HepG2 (cell line): ENCODE measurements around the gene POLR1H. TPM values are rescaled to one million over a fixed set of nuclear protein-coding genes. Genes with fewer than 3 reads are reported as not detected.

Experiments
- EEA1 ChIP-seq: sonication (generic); formaldehyde crosslinking; IDR thresholded peaks from 2 replicates; pipeline ENCODE4 v1.5.1; 2020; ENCODE audit warnings: mild to moderate bottlenecking, missing genetic modification reagents, borderline replicate concordance
- GATAD1 ChIP-seq: IDR thresholded peaks from 2 replicates; pipeline ENCODE4 v1.6.1; 2016; ENCODE audit warnings: missing genetic modification reagents, missing compliant biosample characterization
- HDAC2 ChIP-seq: sonication (generic); formaldehyde crosslinking; IDR thresholded peaks from 2 replicates; pipeline ENCODE4 v1.4.0; 2020; ENCODE audit warnings: missing genetic modification reagents
- HNRNPK ChIP-seq: fragments of 200-400 bp; formaldehyde crosslinking; IDR thresholded peaks from 2 replicates; pipeline ENCODE4 v1.6.1; 2018; ENCODE audit warnings: low read length, low read depth, moderate library complexity, mild to moderate bottlenecking; ENCODE audit not compliant: poor library complexity, severe bottlenecking
- MEIS1 ChIP-seq: sonication (generic); formaldehyde crosslinking; IDR thresholded peaks from 2 replicates; pipeline ENCODE4 v1.9.0; 2021; ENCODE audit warnings: mild to moderate bottlenecking, missing genetic modification reagents, moderate library complexity, borderline replicate concordance
- ONECUT2 ChIP-seq: sonication (generic); formaldehyde crosslinking; IDR thresholded peaks from 2 replicates; pipeline ENCODE4 v1.4.0; 2020; ENCODE audit warnings: missing genetic modification reagents
- SALL2 ChIP-seq: sonication (generic); formaldehyde crosslinking; IDR thresholded peaks from 2 replicates; pipeline ENCODE4 v1.8.1; 2023; ENCODE audit warnings: mild to moderate bottlenecking, missing genetic modification reagents, inconsistent platforms
- ZNF235 ChIP-seq: sonication (generic); formaldehyde crosslinking; IDR thresholded peaks from 2 replicates; pipeline ENCODE4 v1.8.1; 2023; ENCODE audit warnings: mild to moderate bottlenecking, missing genetic modification reagents, borderline replicate concordance
- ZNF569 ChIP-seq: sonication (generic); formaldehyde crosslinking; IDR thresholded peaks from 2 replicates; pipeline ENCODE4 v1.5.0; 2020; ENCODE audit warnings: mild to moderate bottlenecking, missing genetic modification reagents, moderate library complexity, borderline replicate concordance
- ZNF7 ChIP-seq: IDR thresholded peaks from 2 replicates; pipeline ENCODE4 v1.6.1; 2016; ENCODE audit warnings: missing biosample characterization, missing genetic modification reagents
- polyA plus RNA-seq, 8 experiments: library from polyadenylated mRNA; depleted of rRNA in 3 of 8; stranded (reverse) in 7 of 8; unstranded in 1 of 8; fragments of >200 nt; fragmentation: Illumina TruSeq in 4 of 8; extraction: Trizol in 4 of 8; gene quantifications; 2 replicates each; pipeline versions ENCODE4 v1.2.1 to v1.2.3, GENCODE V29; 2011 to 2016; ENCODE audit warnings: low read depth in 4 of 8, missing spikeins in 1 of 8, mixed read lengths in 1 of 8; ENCODE audit not compliant: insufficient read depth in 1 of 8
- total RNA-seq, 5 experiments: library from RNA; depleted of rRNA; stranded (reverse); fragments of >200 nt; fragmentation: Illumina TruSeq; extraction: Trizol; gene quantifications; 2 replicates each; pipeline ENCODE4 v1.2.3, GENCODE V29; 2016; ENCODE audit warnings: low read depth in 1 of 5
- TF ChIP-seq, protein P1 (sequence below): sonication (generic); formaldehyde crosslinking; IDR thresholded peaks from 2 replicates; pipeline ENCODE4 v1.5.1; 2020; ENCODE audit warnings: mild to moderate bottlenecking, missing genetic modification reagents
- TF ChIP-seq, protein P2 (sequence below): IDR thresholded peaks from 2 replicates; pipeline ENCODE4 v1.6.1; 2018; ENCODE audit warnings: missing genetic modification reagents, mild to moderate bottlenecking, missing compliant biosample characterization
- TF ChIP-seq, protein P3 (sequence below): IDR thresholded peaks from 2 replicates; pipeline ENCODE4 v1.6.1; 2018; ENCODE audit warnings: missing genetic modification reagents
- TF ChIP-seq, protein P4 (sequence below): sonication (generic); formaldehyde crosslinking; IDR thresholded peaks from 2 replicates; pipeline ENCODE4 v1.4.0; 2020; ENCODE audit warnings: missing genetic modification reagents
- TF ChIP-seq, protein P5 (sequence below): sonication (generic); formaldehyde crosslinking; IDR thresholded peaks from 2 replicates; pipeline ENCODE4 v1.5.1; 2020; ENCODE audit warnings: missing genetic modification reagents, mild to moderate bottlenecking, borderline replicate concordance

POLR1H gene
- total and polyA plus RNA-seq, 2 of the 13 experiments (the other 11 are each of a cell fraction or from before 2014, with no cell fraction given) = 61.4 to 79.8 TPM

DNA sequence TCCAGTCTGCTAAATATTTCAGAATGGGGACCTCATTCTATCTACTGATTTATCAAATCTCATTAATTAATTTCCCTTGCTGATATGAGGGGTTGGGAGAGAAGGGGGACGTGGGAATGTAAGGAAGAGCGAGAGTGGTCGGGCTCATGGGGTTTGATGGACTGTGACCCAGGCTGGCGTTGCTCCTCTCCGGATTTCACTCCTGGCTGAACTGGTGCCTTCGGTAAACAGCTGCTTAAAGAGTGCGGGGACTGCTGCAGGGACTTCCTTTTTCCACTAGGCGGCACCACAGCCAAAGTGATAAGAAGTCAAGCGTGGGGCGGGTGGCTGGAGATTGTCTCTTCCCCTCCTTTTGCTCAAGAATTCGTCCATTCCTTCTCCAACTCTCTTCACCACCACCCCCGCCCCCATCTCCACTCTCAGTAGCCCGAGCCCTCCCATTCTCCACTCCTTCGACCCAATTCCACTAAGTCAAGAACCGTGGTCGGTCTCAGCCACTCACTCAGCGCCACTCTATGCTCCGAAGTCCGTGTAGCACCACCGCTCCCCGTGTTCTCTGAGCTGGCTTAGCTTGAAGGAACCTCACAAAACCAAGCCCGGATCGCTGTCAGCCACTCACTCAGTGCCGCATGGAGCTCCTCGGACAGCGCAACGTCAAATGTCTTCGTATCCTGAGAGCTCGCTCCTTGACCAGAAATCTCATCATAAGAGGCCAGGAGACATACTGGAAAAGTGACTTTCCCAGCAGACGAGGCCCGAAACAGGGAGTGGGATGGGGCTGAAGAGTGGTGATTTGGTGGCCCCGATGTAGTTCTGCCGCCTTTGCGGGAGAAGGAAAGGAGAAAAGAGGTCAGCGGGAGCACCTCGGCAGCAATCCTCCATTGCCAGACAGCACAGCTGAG, 42.2 kb downstream of the POLR1H start (continued):
- TF ChIP-seq, protein P1, sequence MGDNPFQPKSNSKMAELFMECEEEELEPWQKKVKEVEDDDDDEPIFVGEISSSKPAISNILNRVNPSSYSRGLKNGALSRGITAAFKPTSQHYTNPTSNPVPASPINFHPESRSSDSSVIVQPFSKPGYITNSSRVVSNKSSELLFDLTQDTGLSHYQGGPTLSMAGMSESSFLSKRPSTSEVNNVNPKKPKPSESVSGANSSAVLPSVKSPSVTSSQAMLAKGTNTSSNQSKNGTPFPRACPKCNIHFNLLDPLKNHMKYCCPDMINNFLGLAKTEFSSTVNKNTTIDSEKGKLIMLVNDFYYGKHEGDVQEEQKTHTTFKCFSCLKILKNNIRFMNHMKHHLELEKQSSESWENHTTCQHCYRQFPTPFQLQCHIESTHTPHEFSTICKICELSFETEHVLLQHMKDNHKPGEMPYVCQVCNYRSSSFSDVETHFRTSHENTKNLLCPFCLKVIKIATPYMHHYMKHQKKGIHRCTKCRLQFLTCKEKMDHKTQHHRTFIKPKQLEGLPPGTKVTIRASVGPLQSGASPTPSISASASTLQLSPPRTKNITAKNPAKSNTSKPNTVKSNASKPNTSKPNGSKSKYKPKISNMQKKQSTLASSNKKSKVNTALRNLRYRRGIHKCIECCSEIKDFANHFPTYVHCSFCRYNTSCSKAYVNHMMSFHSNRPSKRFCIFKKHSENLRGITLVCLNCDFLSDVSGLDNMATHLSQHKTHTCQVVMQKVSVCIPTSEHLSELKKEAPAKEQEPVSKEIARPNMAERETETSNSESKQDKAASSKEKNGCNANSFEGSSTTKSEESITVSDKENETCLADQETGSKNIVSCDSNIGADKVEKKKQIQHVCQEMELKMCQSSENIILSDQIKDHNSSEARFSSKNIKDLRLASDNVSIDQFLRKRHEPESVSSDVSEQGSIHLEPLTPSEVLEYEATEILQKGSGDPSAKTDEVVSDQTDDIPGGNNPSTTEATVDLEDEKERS (CRISPR knock-in tag) = peak; percentile 79; the same call in 1 of the 2 replicates
- peak; percentile 66; the same call in 1 of the 2 replicates for TF ChIP-seq HDAC2 (CRISPR knock-in tag)
- TF ChIP-seq, protein P2, sequence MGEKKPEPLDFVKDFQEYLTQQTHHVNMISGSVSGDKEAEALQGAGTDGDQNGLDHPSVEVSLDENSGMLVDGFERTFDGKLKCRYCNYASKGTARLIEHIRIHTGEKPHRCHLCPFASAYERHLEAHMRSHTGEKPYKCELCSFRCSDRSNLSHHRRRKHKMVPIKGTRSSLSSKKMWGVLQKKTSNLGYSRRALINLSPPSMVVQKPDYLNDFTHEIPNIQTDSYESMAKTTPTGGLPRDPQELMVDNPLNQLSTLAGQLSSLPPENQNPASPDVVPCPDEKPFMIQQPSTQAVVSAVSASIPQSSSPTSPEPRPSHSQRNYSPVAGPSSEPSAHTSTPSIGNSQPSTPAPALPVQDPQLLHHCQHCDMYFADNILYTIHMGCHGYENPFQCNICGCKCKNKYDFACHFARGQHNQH (CRISPR knock-in tag) = peak; percentile 75; the same call in 1 of the 2 replicates
- TF ChIP-seq MEIS1 (CRISPR knock-in tag) = peak; percentile 40; the same call in 1 of the 2 replicates
- 0 out of 2 replicates have a peak, but pooled peaks have one; percentile 20 for TF ChIP-seq SALL2 (CRISPR knock-in tag)
- TF ChIP-seq ONECUT2 = 0 out of 2 replicates have a peak, but pooled peaks have one; percentile 7
- no peak for TF ChIP-seq ZNF569 (CRISPR knock-in tag)
- TF ChIP-seq, protein P3, sequence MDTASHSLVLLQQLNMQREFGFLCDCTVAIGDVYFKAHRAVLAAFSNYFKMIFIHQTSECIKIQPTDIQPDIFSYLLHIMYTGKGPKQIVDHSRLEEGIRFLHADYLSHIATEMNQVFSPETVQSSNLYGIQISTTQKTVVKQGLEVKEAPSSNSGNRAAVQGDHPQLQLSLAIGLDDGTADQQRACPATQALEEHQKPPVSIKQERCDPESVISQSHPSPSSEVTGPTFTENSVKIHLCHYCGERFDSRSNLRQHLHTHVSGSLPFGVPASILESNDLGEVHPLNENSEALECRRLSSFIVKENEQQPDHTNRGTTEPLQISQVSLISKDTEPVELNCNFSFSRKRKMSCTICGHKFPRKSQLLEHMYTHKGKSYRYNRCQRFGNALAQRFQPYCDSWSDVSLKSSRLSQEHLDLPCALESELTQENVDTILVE = no peak
- no peak for TF ChIP-seq ZNF235 (CRISPR knock-in tag)
- peak; percentile 83 for TF ChIP-seq HNRNPK
- TF ChIP-seq, protein P4, sequence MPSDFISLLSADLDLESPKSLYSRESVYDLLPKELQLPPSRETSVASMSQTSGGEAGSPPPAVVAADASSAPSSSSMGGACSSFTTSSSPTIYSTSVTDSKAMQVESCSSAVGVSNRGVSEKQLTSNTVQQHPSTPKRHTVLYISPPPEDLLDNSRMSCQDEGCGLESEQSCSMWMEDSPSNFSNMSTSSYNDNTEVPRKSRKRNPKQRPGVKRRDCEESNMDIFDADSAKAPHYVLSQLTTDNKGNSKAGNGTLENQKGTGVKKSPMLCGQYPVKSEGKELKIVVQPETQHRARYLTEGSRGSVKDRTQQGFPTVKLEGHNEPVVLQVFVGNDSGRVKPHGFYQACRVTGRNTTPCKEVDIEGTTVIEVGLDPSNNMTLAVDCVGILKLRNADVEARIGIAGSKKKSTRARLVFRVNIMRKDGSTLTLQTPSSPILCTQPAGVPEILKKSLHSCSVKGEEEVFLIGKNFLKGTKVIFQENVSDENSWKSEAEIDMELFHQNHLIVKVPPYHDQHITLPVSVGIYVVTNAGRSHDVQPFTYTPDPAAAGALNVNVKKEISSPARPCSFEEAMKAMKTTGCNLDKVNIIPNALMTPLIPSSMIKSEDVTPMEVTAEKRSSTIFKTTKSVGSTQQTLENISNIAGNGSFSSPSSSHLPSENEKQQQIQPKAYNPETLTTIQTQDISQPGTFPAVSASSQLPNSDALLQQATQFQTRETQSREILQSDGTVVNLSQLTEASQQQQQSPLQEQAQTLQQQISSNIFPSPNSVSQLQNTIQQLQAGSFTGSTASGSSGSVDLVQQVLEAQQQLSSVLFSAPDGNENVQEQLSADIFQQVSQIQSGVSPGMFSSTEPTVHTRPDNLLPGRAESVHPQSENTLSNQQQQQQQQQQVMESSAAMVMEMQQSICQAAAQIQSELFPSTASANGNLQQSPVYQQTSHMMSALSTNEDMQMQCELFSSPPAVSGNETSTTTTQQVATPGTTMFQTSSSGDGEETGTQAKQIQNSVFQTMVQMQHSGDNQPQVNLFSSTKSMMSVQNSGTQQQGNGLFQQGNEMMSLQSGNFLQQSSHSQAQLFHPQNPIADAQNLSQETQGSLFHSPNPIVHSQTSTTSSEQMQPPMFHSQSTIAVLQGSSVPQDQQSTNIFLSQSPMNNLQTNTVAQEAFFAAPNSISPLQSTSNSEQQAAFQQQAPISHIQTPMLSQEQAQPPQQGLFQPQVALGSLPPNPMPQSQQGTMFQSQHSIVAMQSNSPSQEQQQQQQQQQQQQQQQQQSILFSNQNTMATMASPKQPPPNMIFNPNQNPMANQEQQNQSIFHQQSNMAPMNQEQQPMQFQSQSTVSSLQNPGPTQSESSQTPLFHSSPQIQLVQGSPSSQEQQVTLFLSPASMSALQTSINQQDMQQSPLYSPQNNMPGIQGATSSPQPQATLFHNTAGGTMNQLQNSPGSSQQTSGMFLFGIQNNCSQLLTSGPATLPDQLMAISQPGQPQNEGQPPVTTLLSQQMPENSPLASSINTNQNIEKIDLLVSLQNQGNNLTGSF (CRISPR knock-in tag) = no peak
- TF ChIP-seq EEA1 (CRISPR knock-in tag) = no peak
- peak; percentile 59 for TF ChIP-seq GATAD1 (CRISPR knock-in tag)
- no peak for TF ChIP-seq ZNF7
- TF ChIP-seq, protein P5, sequence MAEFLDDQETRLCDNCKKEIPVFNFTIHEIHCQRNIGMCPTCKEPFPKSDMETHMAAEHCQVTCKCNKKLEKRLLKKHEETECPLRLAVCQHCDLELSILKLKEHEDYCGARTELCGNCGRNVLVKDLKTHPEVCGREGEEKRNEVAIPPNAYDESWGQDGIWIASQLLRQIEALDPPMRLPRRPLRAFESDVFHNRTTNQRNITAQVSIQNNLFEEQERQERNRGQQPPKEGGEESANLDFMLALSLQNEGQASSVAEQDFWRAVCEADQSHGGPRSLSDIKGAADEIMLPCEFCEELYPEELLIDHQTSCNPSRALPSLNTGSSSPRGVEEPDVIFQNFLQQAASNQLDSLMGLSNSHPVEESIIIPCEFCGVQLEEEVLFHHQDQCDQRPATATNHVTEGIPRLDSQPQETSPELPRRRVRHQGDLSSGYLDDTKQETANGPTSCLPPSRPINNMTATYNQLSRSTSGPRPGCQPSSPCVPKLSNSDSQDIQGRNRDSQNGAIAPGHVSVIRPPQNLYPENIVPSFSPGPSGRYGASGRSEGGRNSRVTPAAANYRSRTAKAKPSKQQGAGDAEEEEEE = no peak
